T-helper 17 cell (primary cell): Measurements from ENCODE around the gene USP6NL. TPM values are rescaled to one million over a fixed set of nuclear protein-coding genes. Genes with fewer than 3 reads are reported as not detected.
"Not testable (repeated sequence)": the region's sequence is repeated elsewhere in the genome, so short reads cannot be mapped to it uniquely, and the experiment has no call there.

Experiments
- ATAC-seq: fragments of 150-1000 bp; cut with Tn5 transposase; 2 replicates; pipeline ENCODE4 v1.10.0; 2021; ENCODE audit warnings: mild to moderate bottlenecking, moderate library complexity
- DNase-seq, 3 donors: peaks; one replicate each; pipeline versions ENCODE4 v3.0.0 to v3.0.0-alpha.2; 2020 to 2021
- H3K9me3 ChIP-seq: one replicate; pipeline ENCODE4 v1.7.0; 2013; ENCODE audit warnings: low read length, mild to moderate bottlenecking; ENCODE audit not compliant: control insufficient read depth, poor library complexity, severe bottlenecking
- H3K27ac Mint-ChIP-seq: one replicate; pipeline ENCODE4 v1.8.0; 2022; ENCODE audit warnings: mild to moderate bottlenecking, moderate library complexity, mixed read lengths
- H3K27me3 Mint-ChIP-seq: one replicate; pipeline ENCODE4 v1.8.0; 2022; ENCODE audit warnings: mixed read lengths
- H3K36me3 Mint-ChIP-seq: one replicate; pipeline ENCODE4 v1.8.0; 2022; ENCODE audit warnings: low read depth, mixed read lengths
- H3K4me1 Mint-ChIP-seq: one replicate; pipeline ENCODE4 v1.8.0; 2022; ENCODE audit warnings: mild to moderate bottlenecking, mixed read lengths
- H3K4me3 Mint-ChIP-seq: one replicate; pipeline ENCODE4 v1.8.0; 2022; ENCODE audit warnings: mild to moderate bottlenecking, moderate library complexity, mixed read lengths
- total RNA-seq, 4 donors: library from RNA in 2 of 4; stranded (reverse) in 2 of 4; gene quantifications; one replicate each; pipeline ENCODE4 v1.2.3 and lab custom pipeline; 2022 to 2026

USP6NL gene
- total RNA-seq, 2 donors from 2014 or later: 2.5 to 5.6 TPM

DNA sequence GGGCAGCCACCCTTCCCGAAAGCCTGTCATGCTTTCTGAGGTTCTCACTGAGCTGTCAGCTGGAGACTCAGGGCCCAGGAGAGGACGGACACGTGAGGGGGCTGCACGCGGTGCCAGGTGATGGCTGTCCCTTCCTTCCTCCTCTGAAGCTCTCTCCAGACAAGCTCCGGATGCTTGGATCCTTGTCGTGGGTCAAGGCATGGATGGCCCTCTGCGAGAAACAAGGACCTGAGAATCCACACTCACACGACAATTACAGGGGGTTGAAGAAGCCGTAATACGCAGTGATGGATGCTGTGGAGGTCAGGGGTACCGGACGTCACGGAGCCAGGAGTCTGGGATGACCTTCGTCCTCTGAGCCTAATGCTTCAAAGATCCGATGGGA lies 170.3 kb downstream of the USP6NL start:
- Mint-ChIP-seq H3K4me1 (peaks cover 21% of the 10 kb centered on the region), H3K4me3 (peak overlapping the region; percentile 85), H3K27me3 (no peaks in the 10 kb centered on the region), H3K27ac (peak overlapping the region; percentile 83), H3K36me3 (peaks cover 6% of the 10 kb centered on the region)
- DNase-seq (no peak), ATAC-seq (no peak)
- no peaks in the 10 kb centered on the region for H3K9me3 ChIP-seq

DNA sequence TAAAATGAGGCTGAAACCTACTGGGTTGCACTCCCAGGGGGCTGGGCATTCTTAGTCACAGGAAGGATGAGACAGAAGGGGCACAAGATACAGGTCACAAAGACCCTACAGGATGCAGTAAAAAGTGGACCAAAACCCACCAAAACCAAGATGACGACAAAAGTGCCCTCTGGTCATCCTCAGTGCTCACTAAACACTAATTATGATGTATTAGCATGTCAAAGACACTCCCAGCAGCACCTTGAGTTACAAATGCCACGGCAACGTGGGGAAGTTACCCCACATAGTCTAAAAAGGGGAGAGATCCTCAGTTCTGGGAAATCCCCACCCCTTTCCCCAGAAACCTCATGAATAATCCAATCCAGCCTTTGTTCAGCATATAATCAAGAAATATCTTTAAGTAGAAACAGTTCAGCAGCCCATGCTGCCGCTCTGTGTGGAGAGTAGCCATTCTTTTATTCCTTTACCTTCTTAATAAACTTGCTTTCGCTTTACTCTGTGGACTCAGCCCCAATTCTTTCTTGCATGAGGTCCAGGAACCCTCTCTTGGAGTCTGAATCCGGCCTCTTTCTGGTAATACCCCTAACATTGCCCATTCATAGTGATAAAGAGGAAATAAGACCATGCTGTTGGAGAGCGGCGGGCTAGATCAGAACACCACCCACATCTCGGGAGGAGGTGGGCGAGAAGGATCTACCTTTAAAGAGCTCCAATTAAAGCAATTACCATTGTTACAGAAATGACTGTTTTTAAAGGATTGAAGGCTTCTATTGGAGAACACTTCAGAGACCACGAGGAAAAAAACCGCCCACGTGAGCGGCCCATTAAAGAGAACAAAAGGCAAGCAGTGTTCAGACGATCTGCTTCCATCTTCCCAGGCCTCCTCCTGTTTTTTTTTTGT lies 170.9 kb downstream of the USP6NL start:
- H3K27ac Mint-ChIP-seq: peak overlapping the region; percentile 83
- peaks cover 15% of the 10 kb centered on the region for H3K4me1 Mint-ChIP-seq
- H3K9me3 ChIP-seq: no peaks in the 10 kb centered on the region
- H3K4me3 Mint-ChIP-seq: peak overlapping the region; percentile 85
- ATAC-seq (peak; percentile 68), DNase-seq (no peak)
- peaks cover 2% of the 10 kb centered on the region for H3K36me3 Mint-ChIP-seq
- no peaks in the 10 kb centered on the region for H3K27me3 Mint-ChIP-seq

DNA sequence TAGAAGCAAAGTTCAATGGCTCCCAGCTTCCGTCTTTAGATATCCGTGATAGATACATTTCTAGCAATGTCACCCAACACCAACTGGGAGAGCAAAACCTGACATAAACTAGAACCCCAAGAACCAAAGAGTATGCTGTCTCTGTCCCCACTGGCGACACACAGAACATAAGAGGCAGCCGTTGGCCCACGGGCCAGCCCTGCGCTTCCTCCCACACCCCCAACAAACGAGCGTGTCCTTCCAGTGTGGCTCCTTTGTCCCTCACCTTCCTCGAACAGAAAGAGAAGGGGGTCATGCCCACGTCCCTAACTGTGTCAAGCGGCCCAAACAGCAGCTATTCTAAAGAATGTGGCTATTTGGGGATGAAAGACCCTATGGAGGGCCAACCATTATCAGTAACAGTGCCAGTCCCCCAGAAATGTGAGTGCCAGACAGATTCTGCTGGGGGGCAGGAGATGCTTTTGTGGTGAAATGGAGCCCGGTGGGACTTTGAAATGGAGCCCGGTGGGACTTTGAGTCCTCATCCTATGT lies 171.9 kb downstream of the USP6NL start:
- Mint-ChIP-seq H3K4me3 (peak overlapping the region; percentile 85), H3K27me3 (peaks cover 4% of the 10 kb centered on the region), H3K36me3 (peaks cover 2% of the 10 kb centered on the region), H3K27ac (peak overlapping the region; percentile 83), H3K4me1 (peaks cover 15% of the 10 kb centered on the region)
- DNase-seq (no peak), ATAC-seq (no peak)
- no peaks in the 10 kb centered on the region for H3K9me3 ChIP-seq

DNA sequence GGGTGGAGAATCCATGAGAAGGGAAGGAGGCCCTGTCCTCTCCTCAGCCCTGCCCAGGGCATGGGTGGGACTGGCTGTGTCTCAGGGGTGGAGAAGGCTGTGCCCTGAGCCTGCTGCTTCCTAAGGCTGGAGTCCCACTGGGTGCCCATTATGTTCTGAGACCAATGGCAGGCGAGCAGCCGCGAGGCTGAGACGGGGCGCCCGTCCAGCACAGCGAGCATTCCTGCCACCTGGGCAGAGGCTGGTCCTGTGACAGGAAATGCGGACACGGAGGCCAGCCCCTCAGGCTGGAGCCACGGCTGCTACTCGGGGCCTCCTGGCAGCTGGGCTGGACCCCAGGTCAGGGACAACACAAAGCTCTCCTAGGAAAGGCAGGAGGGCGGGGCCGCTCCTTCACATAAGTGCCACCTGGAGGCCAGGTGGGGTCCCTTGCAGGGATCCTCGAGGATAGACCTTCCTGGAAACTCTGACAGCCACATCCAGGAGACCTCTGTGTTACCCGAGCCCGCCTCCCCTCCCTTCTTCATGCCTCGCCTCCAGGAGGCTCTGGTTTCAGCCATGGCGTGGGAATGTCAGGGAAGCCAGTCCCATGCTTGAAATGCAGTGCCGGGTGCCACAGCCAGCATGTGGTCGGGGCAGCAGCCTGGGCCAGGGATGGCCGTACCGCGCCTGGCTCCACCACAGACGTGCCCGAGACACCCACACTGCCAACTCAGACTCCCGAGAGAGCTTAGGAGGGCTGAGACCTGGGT lies 173.9 kb downstream of the USP6NL start:
- H3K36me3 Mint-ChIP-seq: peaks cover 2% of the 10 kb centered on the region
- no peaks in the 10 kb centered on the region for H3K9me3 ChIP-seq
- DNase-seq: no peak
- H3K4me1 Mint-ChIP-seq: peaks cover 16% of the 10 kb centered on the region
- H3K4me3 Mint-ChIP-seq: no peak overlapping the region
- H3K27me3 Mint-ChIP-seq: peaks cover 4% of the 10 kb centered on the region
- H3K27ac Mint-ChIP-seq: no peak overlapping the region
- ATAC-seq: no peak

DNA sequence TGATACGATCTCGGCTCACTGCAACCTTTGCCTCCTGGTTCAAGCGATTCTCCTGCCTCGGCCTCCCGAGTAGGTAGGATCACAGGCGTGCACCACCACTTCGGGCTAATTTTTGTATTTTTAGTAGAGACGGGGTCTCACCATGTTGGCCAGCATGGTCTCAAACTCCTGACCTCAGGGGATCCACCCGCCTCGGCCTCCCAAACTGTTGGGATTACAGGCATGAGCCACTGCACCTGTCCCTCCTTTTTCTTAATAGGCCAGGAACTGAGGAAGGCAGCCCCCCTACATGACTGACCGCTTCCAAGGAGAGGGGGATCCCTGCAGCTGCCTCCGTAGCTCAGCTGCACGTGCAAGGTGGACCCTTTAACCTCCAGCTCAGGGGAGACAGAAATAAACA lies 175.0 kb downstream of the USP6NL start:
- H3K4me1 Mint-ChIP-seq: peaks cover 16% of the 10 kb centered on the region
- H3K9me3 ChIP-seq, H3K27me3 Mint-ChIP-seq, H3K4me3 Mint-ChIP-seq, H3K36me3 Mint-ChIP-seq, ATAC-seq, DNase-seq: not testable (repeated sequence)
- peak overlapping the region; percentile 8 for H3K27ac Mint-ChIP-seq

DNA sequence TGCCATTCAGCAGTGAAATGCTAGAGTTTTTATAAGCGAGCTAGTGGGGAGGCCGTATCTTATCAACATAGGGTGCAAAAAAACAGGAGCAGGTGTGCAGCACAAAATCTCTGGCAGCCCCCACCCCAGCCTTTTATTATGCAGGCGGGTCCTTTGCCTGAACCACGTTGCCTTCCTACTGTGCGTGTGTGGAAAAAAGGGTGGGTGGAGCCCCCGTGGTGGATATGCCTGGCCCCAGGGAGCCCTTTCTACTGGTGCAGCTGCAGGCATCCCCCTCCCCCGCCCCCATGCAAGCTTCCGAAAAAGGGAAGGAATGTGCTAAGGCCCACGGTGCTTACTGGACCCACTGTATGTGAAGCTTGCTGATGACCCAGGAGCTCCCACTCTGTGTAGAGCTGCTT lies 175.9 kb downstream of the USP6NL start:
- no peak overlapping the region for H3K4me3 Mint-ChIP-seq
- H3K36me3 Mint-ChIP-seq: peaks cover 2% of the 10 kb centered on the region
- H3K27ac Mint-ChIP-seq: no peak overlapping the region
- ATAC-seq (no peak), DNase-seq (no peak)
- peaks cover 4% of the 10 kb centered on the region for H3K27me3 Mint-ChIP-seq
- peaks cover 13% of the 10 kb centered on the region for H3K4me1 Mint-ChIP-seq
- no peaks in the 10 kb centered on the region for H3K9me3 ChIP-seq

DNA sequence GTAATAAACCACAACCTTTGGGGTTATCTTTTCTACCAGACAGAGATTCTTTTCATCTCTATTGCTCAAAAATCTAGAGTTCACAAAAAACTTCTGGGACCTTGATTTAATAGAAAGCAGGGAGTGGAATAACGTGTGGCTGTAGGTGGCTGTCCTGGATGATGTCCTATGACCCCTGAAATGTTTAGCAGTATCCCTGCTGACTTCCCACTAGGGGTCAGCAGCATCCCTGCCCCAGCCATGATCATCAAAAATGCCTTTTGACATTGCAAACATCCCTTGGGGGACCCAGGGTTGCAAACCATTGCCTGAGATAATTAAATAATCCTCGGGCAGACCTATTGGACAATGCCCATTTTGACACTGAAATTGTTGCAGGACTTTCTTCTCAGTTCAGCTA lies 177.1 kb downstream of the USP6NL start:
- no peak for ATAC-seq
- Mint-ChIP-seq H3K27ac (no peak overlapping the region), H3K27me3 (peaks cover 4% of the 10 kb centered on the region), H3K4me1 (peaks cover 6% of the 10 kb centered on the region), H3K36me3 (peaks cover 2% of the 10 kb centered on the region), H3K4me3 (no peak overlapping the region)
- no peak for DNase-seq
- no peaks in the 10 kb centered on the region for H3K9me3 ChIP-seq

DNA sequence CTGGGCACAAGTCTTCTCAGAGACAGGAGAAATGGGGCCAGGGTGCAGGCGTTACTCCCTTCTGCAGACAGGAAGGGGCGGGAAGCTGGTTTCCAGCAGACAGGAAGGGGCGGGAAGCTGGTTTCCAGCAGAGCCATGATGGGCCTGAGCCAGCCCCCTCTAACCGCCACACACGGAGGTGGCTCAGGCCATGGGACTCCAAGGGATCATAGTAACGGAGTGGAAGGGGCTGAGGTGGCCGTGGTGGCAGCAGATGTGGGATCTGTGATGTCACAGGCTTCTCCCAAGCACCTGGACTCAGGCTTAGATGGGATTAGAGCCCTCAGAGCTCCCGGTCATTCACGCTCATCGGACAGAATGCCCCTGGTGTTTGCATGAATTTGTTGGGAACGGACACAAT lies 177.8 kb downstream of the USP6NL start:
- Mint-ChIP-seq H3K4me1 (peaks cover 3% of the 10 kb centered on the region), H3K27ac (no peak overlapping the region), H3K4me3 (no peak overlapping the region), H3K27me3 (peaks cover 4% of the 10 kb centered on the region), H3K36me3 (no peaks in the 10 kb centered on the region)
- ATAC-seq: no peak
- no peaks in the 10 kb centered on the region for H3K9me3 ChIP-seq
- no peak for DNase-seq

DNA sequence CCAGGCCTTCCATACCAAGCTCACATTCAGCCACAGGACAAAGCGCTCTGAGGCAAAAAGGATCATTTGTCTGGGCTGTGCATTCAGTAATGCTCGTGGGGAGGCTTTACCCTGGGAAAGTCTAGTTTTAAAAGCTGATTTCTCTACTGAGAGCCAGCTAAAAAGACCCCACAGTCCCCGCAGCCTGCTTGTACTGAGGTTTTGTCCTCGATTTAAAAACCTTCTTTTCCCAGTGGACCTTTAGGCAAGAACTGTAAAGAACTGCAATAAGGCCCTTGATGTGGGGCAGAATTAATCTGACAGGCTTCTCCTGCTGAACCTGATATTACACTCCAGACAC lies 180.3 kb downstream of the USP6NL start:
- Mint-ChIP-seq H3K4me3 (no peak overlapping the region), H3K4me1 (peaks cover 3% of the 10 kb centered on the region), H3K36me3 (no peaks in the 10 kb centered on the region), H3K27me3 (peaks cover 4% of the 10 kb centered on the region), H3K27ac (no peak overlapping the region)
- DNase-seq (no peak), ATAC-seq (no peak)
- no peaks in the 10 kb centered on the region for H3K9me3 ChIP-seq

DNA sequence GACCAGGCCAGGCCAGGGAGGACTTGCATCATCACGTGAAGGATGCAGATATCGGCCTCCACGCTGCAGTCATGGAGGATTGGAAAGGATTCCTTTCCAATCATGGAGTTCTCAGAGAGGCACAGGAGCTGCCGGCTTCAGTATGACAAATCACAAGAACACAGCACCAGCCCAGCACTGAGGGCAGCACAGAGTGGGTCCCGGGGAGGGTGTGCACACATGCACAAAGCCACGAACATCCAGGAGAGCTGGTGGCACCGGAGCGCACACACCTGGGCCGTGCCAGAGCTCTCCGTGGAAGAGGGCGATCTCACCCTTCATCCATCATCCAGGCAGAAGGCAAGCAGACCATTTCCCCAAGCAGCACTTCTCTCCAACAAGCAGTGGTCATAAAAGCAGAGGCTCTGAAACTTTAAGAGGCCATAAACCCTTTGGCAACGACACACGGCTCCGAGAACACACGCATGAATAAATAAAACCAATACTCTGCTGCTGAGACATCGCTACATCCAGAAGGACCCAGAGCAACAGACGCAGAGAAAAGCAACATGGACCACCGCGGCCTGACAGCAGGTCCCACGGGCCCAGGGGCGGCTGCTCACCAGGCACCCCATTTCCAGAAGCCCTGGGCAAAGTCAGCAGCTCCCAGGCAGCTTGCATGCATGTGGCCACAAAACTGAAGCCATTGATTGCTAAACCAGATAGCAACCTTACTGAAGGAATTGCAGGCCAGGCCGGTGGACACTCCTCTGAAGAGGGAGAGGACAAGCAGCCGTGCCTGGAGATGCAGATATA lies 180.8 kb downstream of the USP6NL start:
- H3K4me3 Mint-ChIP-seq: no peak overlapping the region
- H3K27ac Mint-ChIP-seq: no peak overlapping the region
- DNase-seq (no peak), ATAC-seq (no peak)
- H3K9me3 ChIP-seq: no peaks in the 10 kb centered on the region
- H3K27me3 Mint-ChIP-seq: peaks cover 4% of the 10 kb centered on the region
- H3K36me3 Mint-ChIP-seq: no peaks in the 10 kb centered on the region
- peaks cover 6% of the 10 kb centered on the region for H3K4me1 Mint-ChIP-seq

DNA sequence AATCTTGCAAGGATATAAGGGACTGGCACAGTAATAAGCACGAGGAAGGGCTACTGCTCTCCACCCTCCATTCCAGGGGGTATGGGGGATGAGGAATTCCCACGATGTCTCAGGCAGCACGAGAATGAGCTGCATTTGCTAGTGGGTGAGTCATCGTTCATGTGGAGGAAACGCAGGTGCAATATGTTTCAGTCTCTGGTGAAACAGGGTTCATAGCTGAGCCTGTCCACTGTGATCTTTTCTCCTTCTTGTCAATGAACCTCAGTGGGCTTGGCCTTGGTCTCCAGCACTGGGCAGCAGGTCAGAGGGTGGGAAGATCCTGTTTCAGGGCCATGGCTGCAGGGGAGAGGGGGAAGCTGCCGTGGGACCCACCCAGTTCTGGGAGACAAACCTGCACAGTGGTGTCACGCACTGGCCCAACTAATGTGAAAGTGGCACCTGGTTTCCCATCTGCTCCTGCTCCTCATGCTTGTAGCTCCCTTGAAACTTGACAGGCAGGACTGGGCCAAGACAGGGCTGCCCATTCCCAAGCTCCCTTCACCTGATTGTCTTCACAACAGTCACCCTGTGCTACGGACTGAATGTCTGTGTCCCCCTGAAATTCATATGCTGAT lies 181.9 kb downstream of the USP6NL start:
- H3K4me3 Mint-ChIP-seq: no peak overlapping the region
- H3K9me3 ChIP-seq: no peaks in the 10 kb centered on the region
- ATAC-seq (no peak), DNase-seq (no peak)
- no peak overlapping the region for H3K27ac Mint-ChIP-seq
- H3K27me3 Mint-ChIP-seq: no peaks in the 10 kb centered on the region
- H3K36me3 Mint-ChIP-seq: no peaks in the 10 kb centered on the region
- peaks cover 6% of the 10 kb centered on the region for H3K4me1 Mint-ChIP-seq

DNA sequence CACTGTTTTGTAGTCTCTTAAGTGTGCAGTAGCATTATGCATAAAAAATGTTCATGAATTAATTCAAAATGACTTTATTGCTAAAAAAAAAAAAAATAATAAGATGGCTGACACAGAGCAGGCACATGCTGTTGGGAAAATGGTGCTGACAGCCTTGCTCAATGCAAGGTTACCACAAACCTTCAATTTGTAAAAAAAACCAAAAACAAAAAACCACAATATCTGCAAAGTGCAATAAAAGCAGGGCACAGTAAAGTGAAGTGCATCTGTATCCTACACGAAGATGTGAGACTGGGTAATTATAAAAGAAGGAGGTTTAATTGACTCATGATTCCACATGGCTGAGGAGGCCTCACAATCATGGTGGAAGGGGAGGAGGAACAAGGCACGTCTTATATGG lies 185.8 kb downstream of the USP6NL start:
- no peak for DNase-seq
- no peaks in the 10 kb centered on the region for H3K27me3 Mint-ChIP-seq
- H3K4me3 Mint-ChIP-seq: no peak overlapping the region
- ATAC-seq: peak; percentile 44
- H3K9me3 ChIP-seq: no peaks in the 10 kb centered on the region
- no peak overlapping the region for H3K27ac Mint-ChIP-seq
- no peaks in the 10 kb centered on the region for H3K36me3 Mint-ChIP-seq
- H3K4me1 Mint-ChIP-seq: peaks cover 7% of the 10 kb centered on the region

DNA sequence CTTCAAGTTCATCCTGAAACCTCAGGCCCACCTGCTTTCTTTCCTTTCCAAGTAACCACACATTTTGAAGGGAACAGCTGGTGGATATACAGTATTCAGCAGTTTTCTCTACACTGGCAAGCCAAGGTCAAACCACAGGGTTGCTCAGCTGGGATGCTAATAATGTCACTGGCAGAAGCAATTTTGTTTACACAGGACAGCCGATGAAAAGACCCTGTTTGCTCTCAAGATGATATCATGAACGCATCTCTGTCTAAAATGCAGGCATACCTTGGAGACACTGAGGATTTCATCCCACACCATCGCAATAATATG lies 186.2 kb downstream of the USP6NL start:
- Mint-ChIP-seq H3K27ac (no peak overlapping the region), H3K27me3 (no peaks in the 10 kb centered on the region), H3K4me3 (no peak overlapping the region), H3K36me3 (peaks cover under 1% of the 10 kb centered on the region), H3K4me1 (peaks cover 7% of the 10 kb centered on the region)
- H3K9me3 ChIP-seq: no peaks in the 10 kb centered on the region
- DNase-seq (no peak), ATAC-seq (no peak)
